Ishikawa (cell line): ENCODE results near the gene TFIP11.
A peak's percentile ranks its signal among the peaks of the same experiment; 100 is the strongest.

Source experiments
- CEBPB ChIP-seq: IDR thresholded peaks from 2 replicates; pipeline ENCODE4 v1.6.1; 2012
- CREB1 ChIP-seq: IDR thresholded peaks from 2 replicates; pipeline ENCODE4 v1.6.1; 2012; ENCODE audit warnings: low read depth
- EGR1 ChIP-seq: IDR thresholded peaks from 2 replicates; pipeline ENCODE4 v1.6.1; 2012
- EP300 ChIP-seq: IDR thresholded peaks from 2 replicates; pipeline ENCODE4 v1.6.1; 2012; ENCODE audit warnings: borderline replicate concordance
- FOXM1 ChIP-seq: IDR thresholded peaks from 2 replicates; pipeline ENCODE4 v1.6.1; 2012; ENCODE audit warnings: low read depth, borderline replicate concordance
- MAX ChIP-seq: IDR thresholded peaks from 2 replicates; pipeline ENCODE4 v1.6.1; 2012
- NFIC ChIP-seq: IDR thresholded peaks from 2 replicates; pipeline ENCODE4 v1.6.1; 2012
- RAD21 ChIP-seq: IDR thresholded peaks from 2 replicates; pipeline ENCODE4 v1.6.1; 2012; ENCODE audit warnings: low read depth
- TAF1 ChIP-seq: IDR thresholded peaks from 2 replicates; pipeline ENCODE4 v1.6.1; 2012; ENCODE audit warnings: low read depth, mild to moderate bottlenecking
- TCF12 ChIP-seq: IDR thresholded peaks from 2 replicates; pipeline ENCODE4 v1.6.1; 2012; ENCODE audit warnings: low read depth
- TEAD4 ChIP-seq: IDR thresholded peaks from 2 replicates; pipeline ENCODE4 v1.6.1; 2012
- YY1 ChIP-seq: IDR thresholded peaks from 2 replicates; pipeline ENCODE4 v1.6.1; 2012; ENCODE audit warnings: low read depth
- ZBTB7A ChIP-seq: IDR thresholded peaks from 2 replicates; pipeline ENCODE4 v1.6.1; 2012; ENCODE audit warnings: low read depth
- TF ChIP-seq, protein P1 (sequence below): IDR thresholded peaks from 2 replicates; pipeline ENCODE4 v1.6.1; 2012; ENCODE audit warnings: low read depth, mild to moderate bottlenecking
- TF ChIP-seq, protein P2 (sequence below): IDR thresholded peaks from 2 replicates; pipeline ENCODE4 v1.6.1; 2012

The TFIP11 gene

DNA sequence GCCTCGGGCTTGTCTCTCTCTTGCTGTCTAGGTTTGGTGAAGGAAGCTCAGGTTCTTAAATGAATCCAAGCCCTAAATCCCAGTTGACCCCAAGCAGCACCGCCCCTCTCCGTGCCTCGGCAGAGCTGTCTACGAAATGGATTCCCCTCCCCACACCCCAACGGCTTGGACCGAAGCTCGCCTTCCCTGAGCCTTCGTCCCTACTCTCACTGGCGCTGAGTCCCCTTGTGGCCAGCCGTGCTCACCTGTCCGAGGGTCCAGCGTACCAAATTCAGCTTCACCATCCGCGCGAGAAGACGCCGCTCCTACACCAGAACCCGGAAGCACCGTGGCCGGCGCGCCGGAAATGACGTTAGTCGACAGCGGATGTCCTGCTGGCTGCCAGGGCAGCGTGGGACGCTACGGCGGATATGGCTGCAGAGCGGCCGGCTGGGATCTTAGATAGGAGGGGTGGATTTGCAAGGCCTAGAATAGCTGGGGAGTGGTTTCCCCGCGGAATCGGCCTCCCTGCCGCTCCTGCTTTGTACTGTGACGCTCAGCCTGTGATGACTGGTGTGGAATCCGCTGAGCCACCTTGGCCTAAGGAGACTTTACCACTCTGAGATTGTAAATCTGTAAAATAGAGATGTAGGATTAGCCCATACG lies at the start of gene TFIP11:
TFIP11 (minus strand) TSS at position 325 of the 645 bp plus-strand sequence. CDS start 2,201 bp downstream, outside the sequence.
- TF ChIP-seq EP300 (0 out of 2 replicates have a peak, but pooled peaks have one; percentile 27), ZBTB7A (no peak), TEAD4 (no peak), MAX (peak; percentile 94), TAF1 (peak; percentile 92), TCF12 (peak; percentile 77), RAD21 (no peak; the same call in 1 of the 2 replicates), NFIC (0 out of 2 replicates have a peak, but pooled peaks have one; percentile 23), EGR1 (peak; percentile 52; the same call in 1 of the 2 replicates), CREB1 (peak; percentile 92), CEBPB (no peak), FOXM1 (no peak; the same call in 1 of the 2 replicates), YY1 (peak; percentile 89)
- TF ChIP-seq, protein P1, sequence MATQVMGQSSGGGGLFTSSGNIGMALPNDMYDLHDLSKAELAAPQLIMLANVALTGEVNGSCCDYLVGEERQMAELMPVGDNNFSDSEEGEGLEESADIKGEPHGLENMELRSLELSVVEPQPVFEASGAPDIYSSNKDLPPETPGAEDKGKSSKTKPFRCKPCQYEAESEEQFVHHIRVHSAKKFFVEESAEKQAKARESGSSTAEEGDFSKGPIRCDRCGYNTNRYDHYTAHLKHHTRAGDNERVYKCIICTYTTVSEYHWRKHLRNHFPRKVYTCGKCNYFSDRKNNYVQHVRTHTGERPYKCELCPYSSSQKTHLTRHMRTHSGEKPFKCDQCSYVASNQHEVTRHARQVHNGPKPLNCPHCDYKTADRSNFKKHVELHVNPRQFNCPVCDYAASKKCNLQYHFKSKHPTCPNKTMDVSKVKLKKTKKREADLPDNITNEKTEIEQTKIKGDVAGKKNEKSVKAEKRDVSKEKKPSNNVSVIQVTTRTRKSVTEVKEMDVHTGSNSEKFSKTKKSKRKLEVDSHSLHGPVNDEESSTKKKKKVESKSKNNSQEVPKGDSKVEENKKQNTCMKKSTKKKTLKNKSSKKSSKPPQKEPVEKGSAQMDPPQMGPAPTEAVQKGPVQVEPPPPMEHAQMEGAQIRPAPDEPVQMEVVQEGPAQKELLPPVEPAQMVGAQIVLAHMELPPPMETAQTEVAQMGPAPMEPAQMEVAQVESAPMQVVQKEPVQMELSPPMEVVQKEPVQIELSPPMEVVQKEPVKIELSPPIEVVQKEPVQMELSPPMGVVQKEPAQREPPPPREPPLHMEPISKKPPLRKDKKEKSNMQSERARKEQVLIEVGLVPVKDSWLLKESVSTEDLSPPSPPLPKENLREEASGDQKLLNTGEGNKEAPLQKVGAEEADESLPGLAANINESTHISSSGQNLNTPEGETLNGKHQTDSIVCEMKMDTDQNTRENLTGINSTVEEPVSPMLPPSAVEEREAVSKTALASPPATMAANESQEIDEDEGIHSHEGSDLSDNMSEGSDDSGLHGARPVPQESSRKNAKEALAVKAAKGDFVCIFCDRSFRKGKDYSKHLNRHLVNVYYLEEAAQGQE = no peak
- TF ChIP-seq, protein P2, sequence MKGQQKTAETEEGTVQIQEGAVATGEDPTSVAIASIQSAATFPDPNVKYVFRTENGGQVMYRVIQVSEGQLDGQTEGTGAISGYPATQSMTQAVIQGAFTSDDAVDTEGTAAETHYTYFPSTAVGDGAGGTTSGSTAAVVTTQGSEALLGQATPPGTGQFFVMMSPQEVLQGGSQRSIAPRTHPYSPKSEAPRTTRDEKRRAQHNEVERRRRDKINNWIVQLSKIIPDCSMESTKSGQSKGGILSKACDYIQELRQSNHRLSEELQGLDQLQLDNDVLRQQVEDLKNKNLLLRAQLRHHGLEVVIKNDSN = peak; percentile 36; the same call in 1 of the 2 replicates

DNA sequence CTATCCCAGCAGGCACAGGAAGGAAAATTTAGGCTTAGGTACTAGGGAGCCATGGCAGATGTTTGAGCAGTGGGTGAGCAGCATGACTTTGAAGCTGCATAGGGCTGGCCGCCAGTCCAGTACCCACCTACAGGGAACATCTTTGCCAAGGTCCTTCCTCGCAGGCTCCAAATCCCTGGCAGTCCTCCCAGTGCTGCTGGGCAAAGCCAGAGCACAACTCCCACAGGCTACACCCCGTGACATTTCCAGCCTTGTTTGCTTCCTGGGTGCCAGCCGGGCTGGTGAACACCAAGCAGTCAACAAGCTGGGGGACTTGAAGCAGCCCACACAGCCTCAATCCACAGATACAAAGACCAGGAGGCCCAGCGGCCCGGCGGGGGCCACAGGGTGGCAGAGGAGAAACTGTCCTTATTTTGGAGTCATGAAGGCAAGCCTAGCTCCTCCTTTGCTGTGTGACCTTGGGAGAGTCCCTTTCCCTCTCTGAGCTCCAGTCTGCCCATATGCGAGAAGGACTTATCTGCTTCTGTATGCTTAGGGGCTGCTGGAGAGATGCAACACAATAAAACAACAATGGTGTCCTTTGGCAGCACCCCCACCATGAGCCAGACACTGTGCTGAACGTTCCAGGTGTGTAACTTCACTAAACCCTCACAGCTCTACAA lies 49.6 kb upstream of the TFIP11 start:
- no peak for TF ChIP-seq TEAD4
- no peak for TF ChIP-seq NFIC
- TF ChIP-seq, protein P1 = no peak
- TF ChIP-seq, protein P2 = no peak
- TF ChIP-seq RAD21 = no peak
- no peak for TF ChIP-seq CREB1
- no peak for TF ChIP-seq EGR1
- TF ChIP-seq CEBPB = no peak
- no peak for TF ChIP-seq YY1
- no peak for TF ChIP-seq TCF12

- TF ChIP-seq RAD21 (no peak), MAX (no peak), EP300 (no peak), EGR1 (no peak), CREB1 (no peak), YY1 (no peak), FOXM1 (no peak)
- TF ChIP-seq, protein P1 = no peak
Observed at GRCh38 chr22:26559961-26560575, 47.8 kb upstream of the TFIP11 start.
